HG03521 (cell line): ENCODE results near the gene UNC80.

Source experiments
- ATAC-seq: cut with Tn5 transposase; IDR thresholded peaks from one replicate; pipeline ENCODE4 v1.9.1; 2021; ENCODE audit warnings: mild to moderate bottlenecking, moderate library complexity; ENCODE audit not compliant: unreplicated experiment

The UNC80 gene

DNA sequence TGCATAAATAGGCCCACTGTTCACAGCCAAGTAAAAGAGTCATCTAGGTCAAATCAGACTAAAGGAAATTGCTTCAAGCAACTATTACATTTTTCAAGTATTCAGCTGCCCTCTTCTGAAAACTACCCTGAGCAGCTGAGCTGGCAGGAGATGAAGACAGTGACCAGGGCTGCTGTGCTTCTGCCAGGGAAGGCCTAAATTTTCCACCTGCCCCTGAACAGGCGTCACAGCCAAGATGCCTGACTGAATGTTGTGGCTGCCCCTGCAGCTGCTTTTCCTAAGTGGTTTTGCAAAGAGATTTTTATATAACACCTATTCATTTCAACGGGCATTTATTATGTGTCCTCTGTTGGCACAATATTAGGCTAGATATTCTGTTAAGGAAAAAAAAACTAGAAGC lies 134.1 kb downstream of the UNC80 start:
- ATAC-seq: no peak

DNA sequence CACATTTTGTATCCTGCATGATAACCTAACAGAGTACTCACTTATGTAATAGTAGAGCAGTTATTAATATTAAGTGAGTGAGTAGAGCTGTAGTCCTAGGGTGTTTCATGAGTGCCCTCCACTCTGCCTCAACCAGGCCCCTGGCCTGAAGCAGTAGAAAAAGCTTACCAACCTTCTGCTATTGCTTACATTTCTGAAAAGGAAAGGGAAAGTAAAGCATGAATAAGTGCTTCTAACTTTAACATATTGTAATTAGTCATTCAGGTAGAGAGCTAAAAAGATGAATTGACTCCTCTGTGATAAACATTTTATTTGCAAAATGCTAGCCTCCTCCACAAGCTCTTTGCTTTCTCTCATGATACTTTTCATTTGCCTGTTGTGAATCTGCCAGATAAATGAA lies 136.1 kb downstream of the UNC80 start:
- no peak for ATAC-seq

DNA sequence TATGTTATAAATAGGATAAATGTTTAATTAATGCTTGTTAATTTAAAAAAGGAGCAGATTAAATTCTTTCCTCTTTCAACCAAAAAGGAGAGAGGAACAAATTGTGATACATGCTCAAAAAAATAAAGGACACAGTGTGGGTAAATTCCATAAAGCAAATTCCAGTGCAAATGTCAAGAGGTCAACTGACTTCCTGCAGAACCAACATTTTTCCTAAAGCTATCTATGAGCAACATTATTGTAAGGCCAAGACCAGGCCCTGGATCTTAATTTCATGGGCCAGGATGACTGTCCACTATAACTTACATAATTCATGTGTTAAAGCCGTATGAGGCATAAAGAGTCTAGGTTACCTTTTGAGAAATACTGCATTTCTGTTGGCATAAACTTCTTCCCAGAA lies 136.9 kb downstream of the UNC80 start:
- no peak for ATAC-seq

DNA sequence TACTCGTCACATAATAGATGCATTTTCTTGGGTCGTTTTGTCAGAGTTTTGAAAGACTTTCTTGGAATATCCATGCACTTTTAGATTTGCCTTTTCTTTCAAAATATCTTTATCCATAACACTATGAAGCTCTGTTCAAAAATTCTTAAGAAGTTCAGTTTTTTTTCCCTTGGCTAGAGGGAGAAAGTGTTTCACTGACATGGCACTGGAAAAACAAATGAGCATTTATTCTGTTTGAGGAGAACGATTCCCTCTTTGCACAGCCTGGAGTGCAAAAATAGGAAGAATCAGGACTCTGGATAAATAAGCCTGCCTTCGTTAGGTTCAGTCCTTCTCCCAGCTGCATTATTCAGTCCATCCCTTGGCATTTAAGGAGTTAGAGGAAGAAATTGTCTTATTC lies 139.9 kb downstream of the UNC80 start:
- ATAC-seq: no peak

DNA sequence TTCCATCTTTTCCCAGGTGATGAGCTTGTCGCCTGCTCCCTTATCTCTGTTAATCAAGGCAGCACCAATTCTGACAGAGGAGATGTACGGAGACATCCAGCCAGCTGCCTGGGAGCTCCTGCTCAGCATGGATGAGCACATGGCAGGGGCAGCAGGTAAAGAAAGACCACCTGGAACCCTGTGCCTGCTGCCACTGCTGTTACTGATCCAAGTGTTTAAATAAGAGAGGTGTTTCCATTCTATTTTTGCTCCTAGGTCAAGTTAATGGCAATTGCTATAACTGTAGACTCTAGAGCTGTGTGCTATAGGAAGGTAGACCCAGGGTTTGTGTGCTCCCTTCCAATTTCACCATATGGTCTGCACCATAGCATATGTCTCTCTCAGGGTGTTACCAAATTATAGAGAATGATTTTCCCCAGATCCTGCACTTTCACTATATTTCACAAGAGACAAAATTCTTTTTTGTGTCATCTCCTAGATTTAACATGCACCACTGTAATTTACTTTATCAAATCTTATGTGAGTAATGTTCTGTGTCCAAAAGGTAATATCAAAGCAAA lies 142.2 kb downstream of the UNC80 start:
- no peak for ATAC-seq

DNA sequence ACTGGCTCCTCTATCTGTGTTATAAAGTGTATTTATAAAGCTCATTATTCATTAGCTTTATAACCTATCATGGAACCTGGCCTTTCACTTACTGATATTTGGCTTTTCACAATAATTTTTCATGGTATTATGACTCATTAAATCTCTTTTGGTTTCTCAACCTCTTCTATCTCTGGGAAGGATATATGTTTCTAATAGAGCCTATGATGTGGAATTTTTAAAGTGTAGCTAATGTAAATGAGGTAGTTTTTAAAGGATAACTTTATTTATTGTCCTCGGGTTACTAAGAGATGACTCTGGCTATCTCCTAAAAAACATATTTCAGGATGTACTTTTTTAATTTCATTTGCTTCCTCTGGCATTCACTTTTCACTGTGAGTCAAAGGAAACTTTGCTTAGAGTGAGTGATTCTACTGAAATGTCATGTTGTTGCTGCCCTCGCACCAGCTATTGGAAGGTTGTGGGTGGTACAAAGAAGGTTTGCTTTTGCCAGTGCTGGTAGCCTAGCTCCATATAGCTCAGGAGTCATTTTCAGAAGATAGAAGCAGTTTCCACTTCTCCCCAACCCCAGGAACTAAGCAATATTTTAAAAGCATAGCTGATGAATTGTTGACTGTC lies 145.6 kb downstream of the UNC80 start:
- ATAC-seq: no peak

DNA sequence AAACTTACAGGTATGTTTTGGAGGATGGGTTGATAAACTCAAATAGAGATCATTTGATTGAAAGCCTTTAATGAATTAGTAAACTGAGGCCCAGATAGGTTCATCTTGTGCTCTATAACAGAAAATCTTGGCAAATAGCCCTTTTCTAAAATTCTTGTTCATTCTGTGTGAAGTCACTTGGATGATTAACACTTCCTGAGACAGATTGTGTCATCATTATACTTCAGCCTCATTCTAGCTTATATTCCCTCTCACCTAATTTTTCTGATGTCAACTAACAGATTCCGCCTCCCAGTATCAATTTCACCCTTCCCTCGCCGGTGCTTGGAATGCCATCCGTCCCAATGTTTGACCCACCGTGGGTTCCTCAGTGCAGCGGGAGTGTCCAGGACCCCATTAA lies 146.6 kb downstream of the UNC80 start:
- ATAC-seq: no peak

DNA sequence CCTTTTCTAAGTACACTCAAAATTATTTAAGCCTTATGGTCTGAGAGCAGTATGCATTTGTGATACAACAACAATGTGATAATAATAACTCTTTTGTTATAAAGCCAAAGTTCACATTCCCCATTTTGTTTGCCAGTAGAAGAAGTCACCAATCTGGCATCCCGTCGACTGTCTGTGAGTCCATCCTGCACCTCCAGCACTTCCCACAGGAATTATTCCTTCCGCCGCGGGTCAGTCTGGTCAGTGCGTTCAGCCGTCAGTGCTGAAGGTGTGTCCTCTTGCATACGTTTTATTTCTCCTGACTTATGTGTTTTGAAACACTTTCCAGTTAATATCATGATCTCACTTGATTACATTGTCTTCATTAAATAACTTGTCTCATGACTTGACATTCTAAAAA lies 150.5 kb downstream of the UNC80 start:
- no peak for ATAC-seq

DNA sequence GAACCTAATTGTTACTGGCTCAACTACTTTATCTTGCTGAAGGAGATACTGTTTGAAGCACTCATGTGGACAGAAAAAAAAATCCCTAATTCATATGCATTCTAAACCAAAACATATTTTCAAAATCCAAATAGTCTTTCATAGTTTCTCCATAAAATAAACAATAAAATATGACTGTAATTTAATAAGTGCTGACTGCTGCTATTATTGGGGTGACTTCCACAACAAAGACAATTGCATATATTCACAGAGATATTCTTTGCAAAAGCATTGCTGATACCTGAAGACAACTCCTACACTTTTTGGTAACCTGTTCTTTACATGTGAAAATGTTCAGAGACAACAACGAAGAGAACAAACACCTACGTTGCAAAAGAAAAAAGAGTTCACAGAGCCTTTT lies 157.7 kb downstream of the UNC80 start:
- ATAC-seq: no peak

DNA sequence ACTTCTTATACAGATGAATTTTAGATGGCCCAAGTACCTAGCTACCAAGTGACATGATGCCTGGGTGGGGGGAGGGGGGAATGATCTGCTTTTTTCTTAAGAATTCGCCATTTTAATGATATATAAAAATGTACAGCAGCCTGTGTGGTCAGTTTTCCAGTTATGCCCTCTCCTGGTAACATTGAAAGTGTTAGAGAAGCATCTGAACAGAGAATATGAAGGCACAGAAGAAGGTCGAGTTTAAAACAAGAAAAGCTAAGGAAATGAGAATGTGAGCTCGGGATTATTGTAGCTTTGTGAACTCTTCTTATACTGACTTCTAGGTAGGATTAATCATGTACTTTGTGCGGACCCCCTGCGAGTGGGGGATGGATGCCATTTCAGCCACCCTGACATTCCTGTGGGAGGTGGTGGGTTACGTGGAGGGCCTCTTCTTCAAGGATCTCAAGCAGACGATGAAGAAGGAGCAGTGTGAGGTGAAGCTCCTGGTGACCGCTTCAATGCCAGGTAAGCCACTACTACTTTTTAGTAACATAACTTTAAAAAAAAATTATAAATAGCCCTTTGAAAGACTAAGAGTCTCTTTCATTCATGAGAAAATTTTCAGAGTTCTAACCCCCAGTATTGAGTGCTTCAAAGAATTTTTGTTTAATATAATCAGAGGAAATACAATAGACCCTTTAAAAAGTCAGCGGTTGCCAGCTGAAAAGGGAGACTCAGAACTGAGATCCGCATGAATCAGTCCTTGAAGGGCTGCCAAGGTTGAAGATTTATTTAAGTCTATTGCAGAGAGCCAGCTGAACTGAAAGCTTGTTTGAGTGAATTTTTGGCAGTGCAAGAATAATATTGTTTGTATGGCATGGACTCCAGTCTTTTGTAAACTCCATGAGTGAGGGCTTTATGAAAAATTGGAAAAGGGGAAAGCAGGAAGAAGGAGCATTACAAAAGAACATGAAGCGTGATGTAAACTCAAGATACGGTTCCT lies 162.2 kb downstream of the UNC80 start:
- no peak for ATAC-seq

DNA sequence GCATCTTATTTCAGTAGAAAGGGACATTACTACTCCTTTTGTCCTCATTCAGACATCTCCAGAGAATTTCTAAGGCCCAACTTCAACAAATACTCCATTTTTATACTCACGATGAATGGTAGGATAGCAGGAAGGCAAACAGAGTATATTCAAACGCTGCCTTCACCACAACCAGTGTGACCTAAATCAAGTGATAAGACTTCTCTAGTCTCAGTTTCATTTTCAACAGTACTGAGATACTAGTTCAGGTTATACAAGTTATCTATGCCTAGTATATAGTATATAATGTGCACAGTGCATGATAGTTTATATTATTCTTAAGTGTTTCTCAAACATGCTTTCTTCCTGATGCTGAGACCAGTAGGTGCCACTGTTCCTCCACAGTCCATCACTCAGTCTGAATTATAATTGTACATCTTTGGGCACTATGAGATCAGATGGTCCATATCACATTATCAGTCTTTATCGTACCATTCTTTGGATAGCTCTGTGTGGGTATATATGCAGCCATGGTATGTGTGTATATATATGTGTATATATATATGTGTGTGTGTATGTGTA lies 164.6 kb downstream of the UNC80 start:
- ATAC-seq: no peak

DNA sequence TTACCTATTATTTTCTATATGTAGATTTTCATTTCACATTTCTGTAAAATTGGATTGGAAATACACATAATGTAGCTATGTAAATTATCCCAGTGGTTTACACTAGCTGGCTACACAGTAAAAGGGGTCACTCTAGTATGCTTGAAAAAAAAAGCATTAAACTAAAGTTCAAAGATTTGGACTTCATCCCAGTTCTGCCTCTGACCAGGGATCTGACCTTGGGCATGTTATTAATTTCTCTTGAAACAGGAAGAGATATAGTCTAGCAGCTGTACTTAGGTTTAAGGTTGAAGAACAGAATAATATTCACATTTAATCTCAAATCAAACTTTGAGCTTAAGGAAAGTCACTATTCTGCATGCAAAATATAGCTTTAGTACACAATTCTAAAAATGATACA lies 166.3 kb downstream of the UNC80 start:
- ATAC-seq: no peak

DNA sequence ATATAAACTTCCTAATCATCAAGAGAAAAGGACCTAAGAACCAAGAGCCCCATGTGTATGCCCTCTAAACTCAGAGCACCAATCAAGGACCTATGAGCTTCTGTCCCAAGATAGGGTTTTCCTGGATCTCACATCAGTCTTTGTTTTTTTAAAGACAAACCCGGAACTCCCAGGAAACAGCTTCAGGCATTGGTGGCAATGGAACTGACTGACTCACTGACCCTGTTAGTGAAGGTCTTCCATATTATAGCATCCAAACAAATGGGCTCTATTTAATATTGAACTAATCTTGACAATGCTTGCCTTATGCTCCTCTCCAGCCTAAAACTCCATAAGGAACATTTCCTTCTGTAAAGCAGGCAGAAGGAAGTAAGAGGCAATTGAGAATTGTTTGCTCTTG lies 167.3 kb downstream of the UNC80 start:
- no peak for ATAC-seq

DNA sequence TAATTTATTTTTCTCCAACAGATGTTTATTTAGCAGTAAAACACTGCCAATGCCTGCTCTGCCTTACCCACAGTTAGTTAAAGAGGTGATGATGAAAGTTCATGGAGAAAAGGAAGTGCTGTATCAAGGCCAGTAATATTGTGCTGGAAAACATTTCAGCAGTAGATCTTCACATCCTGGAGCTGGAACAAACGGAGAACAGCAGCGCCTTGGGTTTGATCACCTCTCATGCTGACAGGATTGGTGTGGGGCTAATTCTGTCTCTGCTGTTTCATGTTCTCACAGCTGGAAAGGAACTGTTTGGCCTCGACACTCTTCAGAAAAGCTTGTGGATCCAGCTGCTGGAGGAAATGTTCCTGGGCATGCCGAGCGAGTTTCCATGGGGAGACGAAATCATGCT lies 169.3 kb downstream of the UNC80 start:
- ATAC-seq: no peak

DNA sequence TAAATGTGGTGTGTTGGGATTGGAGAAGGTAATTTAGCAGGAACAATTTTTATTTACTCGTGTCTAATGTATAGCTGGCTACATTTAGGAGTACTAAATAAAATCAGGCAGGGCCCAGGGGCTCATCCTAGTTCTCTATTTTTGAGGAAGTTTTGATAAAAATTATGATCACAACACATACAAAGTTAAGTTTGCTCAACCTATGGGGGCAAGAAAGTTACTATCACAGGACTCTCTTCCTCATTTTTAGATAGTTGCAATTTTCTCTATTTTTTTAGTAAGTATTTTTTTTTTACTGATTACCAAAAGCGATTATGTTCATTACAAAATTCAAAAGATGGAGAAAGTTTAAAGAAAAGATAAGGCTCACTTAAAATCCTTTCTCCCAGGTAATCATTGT lies 170.8 kb downstream of the UNC80 start:
- ATAC-seq: no peak

DNA sequence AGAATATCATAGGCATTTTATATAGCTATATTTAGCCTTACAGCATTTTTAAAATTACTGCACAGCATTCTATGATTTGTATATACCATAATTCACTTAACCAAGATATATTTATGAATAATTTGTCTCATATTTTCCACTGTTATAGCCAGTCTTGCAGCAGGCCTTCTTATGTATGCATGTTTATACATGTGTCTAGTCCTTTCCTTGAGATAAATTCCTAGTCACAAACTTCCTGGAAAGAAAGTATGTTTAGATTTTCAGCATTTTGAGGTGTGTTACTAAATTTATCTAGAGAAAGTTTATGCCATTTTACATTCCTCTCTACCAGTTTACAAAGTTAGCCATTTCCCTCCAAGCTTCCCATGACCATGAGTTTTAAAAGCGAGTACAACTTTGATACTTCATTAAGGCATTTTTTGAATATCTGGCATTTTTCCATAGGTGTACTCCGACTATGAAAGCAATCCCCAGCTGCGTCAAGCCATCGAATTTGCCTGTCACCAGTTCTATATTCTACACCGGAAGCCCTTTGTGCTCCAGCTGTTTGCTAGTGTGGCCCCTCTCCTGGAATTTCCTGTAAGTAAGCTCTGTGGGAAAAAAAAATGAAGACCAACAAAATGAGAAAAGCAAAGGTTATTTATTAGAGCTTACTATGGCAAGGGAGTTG lies 171.4 kb downstream of the UNC80 start:
- ATAC-seq: no peak

DNA sequence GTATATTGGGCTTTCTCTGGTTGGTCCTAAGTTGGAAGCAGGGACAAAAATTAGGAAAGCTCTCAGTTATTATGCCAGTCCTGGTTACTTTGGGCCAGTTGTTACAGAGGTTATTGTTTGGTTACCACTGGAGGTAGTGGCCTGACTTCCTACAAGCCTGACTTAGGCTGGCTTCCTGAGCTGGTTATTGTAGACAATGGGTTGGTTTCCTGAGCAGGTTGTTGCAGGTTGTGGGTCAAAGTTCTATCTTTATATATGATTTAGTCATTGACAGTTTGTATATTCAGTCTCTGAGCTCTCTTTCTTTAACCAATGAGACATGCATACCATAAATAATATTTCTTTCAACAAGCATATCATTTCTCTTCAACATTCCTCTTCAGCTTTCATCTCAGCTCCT lies 172.1 kb downstream of the UNC80 start:
- no peak for ATAC-seq

DNA sequence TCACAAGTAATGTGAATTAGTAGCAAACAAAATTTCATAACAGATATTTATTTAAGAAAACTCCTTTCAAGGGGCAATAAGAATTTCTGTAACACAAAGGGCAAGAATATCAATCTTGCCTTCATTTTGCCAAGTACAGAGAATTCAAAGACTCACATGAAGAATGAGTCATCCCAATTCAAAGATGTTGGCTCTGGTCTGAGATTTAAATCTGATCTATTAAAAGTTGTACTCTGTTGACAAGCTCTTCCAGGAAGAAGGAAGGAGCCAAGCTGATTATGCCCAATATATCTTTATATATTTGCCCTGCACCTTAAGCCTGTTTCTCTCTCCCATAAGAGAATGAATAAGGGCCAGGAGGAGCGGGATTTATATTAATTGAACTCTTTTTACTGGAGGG lies 174.9 kb downstream of the UNC80 start:
- ATAC-seq: no peak

DNA sequence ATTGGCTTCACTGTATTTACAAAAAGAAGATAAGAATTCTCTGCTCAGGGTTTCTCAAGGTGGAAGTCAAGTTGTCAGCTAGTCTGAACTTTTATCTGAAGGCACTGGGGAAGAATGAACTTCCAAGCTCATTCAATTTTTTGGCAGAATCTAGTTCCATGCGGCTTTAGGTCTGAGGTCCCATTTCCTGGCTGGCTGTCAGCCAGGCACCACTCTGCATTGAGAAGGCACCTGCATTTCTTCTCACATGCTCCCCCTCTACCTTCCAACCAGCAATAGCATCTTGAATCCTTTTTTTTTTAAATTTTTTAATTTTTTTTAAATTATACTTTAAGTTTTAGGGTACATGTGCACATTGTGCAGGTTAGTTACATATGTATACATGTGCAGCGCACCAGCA lies 184.6 kb downstream of the UNC80 start:
- ATAC-seq: no peak

DNA sequence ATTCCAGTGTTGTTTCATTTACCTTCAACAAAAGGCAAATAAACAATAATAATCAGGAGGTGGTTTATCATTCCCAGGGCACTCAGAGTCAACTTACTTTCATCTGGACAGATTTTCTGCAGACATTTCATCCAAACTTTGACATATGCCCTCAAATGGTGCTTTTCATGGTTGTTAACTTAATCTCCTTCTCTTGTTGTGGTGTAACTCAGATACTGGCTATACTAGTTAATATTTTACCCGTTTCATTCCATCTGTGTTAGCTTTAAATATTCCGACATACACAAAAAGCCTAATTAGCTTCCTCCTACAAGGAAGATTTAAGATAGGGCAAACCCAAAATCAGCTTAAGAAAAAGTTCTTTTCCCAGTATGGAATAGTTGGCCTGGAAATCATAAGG lies 186.4 kb downstream of the UNC80 start:
- no peak for ATAC-seq

DNA sequence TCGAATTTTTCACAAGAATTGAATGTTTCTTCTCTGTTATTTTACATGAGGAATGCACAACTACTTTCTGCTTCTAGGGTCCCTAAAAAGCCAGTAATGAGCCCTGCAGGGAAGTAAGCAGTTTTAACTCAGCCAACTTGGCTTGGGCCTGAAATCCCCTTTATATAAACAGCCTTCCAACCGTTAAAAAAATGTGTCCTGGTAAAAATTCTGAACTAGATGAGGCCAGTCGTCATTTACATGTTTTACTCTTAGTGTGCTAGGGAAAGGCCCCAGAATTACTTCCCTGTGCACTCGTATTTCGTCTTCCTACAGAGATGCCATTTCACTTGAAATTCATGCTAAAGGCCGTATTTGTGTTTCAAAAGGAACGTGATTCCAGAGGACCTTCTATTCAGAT lies 188.4 kb downstream of the UNC80 start:
- ATAC-seq: no peak
